Uterus (tissue), 4 donors: ENCODE data around the gene LBP. TPM values are rescaled to one million over a fixed set of nuclear protein-coding genes. Genes with fewer than 3 reads are reported as not detected.
"Not testable (repeated sequence)": the region's sequence is repeated elsewhere in the genome, so short reads cannot be mapped to it uniquely, and the experiment has no call there.

Experiments
- DNase-seq, 2 donors: peaks; one replicate each; pipeline ENCODE4 v3.0.0-alpha.2; 2019 to 2020
- H3K27ac ChIP-seq, 2 donors: fragments of 200-600 bp; sonication (generic); 1 replicate in 1 of 2; 2 replicates in 1 of 2; pipeline ENCODE4 v1.5.1; 2016 to 2018
- H3K27me3 ChIP-seq, 2 donors: fragments of 200-600 bp; sonication (generic); one replicate each; pipeline ENCODE4 v1.5.1; 2018 to 2019; ENCODE audit warnings: control low read depth in 1 of 2
- H3K36me3 ChIP-seq, 2 donors: fragments of 200-600 bp; sonication (generic); one replicate each; pipeline ENCODE4 v1.5.1; 2019; ENCODE audit warnings: control low read depth in 1 of 2
- H3K4me1 ChIP-seq, 2 donors: fragments of 200-600 bp; sonication (generic); one replicate each; pipeline ENCODE4 v1.5.1; 2018 to 2019; ENCODE audit warnings: control low read depth in 1 of 2
- H3K4me3 ChIP-seq, 2 donors: fragments of 200-600 bp; sonication (generic); 1 replicate in 1 of 2; 2 replicates in 1 of 2; pipeline ENCODE4 v1.5.1; 2018 to 2019; ENCODE audit warnings: mild to moderate bottlenecking in 1 of 2
- H3K9me3 ChIP-seq, 2 donors: fragments of 200-600 bp; sonication (generic); one replicate each; pipeline ENCODE4 v1.5.1; 2019; ENCODE audit warnings: control low read depth in 1 of 2
- POLR2A ChIP-seq, 2 donors: fragments of 450-650 bp; IDR thresholded peaks; one replicate each; pipeline ENCODE4 v1.6.1; 2016; ENCODE audit warnings: antibody characterized with exemption in 2 of 2, mild to moderate bottlenecking in 1 of 2, moderate library complexity in 1 of 2
- intact Hi-C: fragments of 100-400 bp; cut with DNase I; formaldehyde crosslinking; loops from one replicate; pipeline ENCODE4 v1.15.1; 2023; ENCODE audit warnings: low total_unique reads
- total RNA-seq, 4 donors: library from RNA; depleted of rRNA in 3 of 4; stranded (reverse); fragments of >200 nt in 3 of 4; gene quantifications; one replicate each; pipeline versions ENCODE4 v1.1.0 to v1.2.4, GENCODE V29; 2014 to 2023
- TF ChIP-seq, protein P1 (sequence below), 4 experiments: fragments of 200-600 bp in 2 of 4; fragments of 450-650 bp in 2 of 4; sonication (generic) in 2 of 4; IDR thresholded peaks; one replicate each; pipeline ENCODE4 v1.5.1; 2016 to 2019; ENCODE audit warnings: antibody characterized with exemption in 4 of 4, mild to moderate bottlenecking in 2 of 4, moderate library complexity in 1 of 4
- donor health status: DM: yes; HTN: yes; CAD: no.

Gene LBP
- total RNA-seq, 4 donors from 2014 or later, result not detected

- Histone ChIP-seq H3K9me3 (no peaks in the 10 kb centered on the region), H3K27ac (no peak overlapping the region), H3K36me3 (no peaks in the 10 kb centered on the region), H3K4me3 (no peak overlapping the region), H3K27me3 (no peaks in the 10 kb centered on the region), H3K4me1 (no peaks in the 10 kb centered on the region)
- intact Hi-C loops, result no loop called here
- TF ChIP-seq, protein P1, sequence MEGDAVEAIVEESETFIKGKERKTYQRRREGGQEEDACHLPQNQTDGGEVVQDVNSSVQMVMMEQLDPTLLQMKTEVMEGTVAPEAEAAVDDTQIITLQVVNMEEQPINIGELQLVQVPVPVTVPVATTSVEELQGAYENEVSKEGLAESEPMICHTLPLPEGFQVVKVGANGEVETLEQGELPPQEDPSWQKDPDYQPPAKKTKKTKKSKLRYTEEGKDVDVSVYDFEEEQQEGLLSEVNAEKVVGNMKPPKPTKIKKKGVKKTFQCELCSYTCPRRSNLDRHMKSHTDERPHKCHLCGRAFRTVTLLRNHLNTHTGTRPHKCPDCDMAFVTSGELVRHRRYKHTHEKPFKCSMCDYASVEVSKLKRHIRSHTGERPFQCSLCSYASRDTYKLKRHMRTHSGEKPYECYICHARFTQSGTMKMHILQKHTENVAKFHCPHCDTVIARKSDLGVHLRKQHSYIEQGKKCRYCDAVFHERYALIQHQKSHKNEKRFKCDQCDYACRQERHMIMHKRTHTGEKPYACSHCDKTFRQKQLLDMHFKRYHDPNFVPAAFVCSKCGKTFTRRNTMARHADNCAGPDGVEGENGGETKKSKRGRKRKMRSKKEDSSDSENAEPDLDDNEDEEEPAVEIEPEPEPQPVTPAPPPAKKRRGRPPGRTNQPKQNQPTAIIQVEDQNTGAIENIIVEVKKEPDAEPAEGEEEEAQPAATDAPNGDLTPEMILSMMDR (IDR thresholded peaks at IDR 0.05), result no peak
- no peak for TF ChIP-seq POLR2A (IDR thresholded peaks at IDR 0.05)
- no peak for DNase-seq
These were observed 35.2 kb upstream of the LBP start for GRCh38 chr20:38311091-38311490.

DNA sequence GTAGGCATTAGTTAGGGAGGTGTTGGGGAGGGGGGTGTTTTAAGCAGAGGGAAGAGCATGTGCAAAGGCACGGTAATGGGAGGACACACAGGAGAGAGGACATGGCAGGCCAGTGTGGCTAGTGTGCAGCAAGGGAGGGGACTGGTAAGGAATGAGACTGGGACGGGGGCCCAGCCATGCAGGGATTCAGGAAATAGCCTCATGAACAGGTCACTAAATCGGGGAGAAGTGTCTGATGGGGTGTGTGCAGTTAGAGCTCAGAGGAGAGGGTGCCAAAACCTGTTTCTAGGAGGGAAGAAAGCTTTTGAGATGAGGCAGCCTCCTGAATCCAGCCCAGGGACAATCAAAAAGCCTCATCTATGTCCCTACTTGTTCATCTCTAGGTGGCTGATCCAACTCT is 34.8 kb upstream of the LBP start:
- H3K9me3 ChIP-seq, result no peaks in the 10 kb centered on the region
- H3K4me1 ChIP-seq, result no peaks in the 10 kb centered on the region
- no peak for DNase-seq
- TF ChIP-seq, protein P1 (IDR thresholded peaks at IDR 0.05), result no peak
- no peak for TF ChIP-seq POLR2A (IDR thresholded peaks at IDR 0.05)
- no peaks in the 10 kb centered on the region for H3K27me3 ChIP-seq
- no peak overlapping the region for H3K27ac ChIP-seq
- H3K36me3 ChIP-seq, result no peaks in the 10 kb centered on the region
- intact Hi-C loops, result no loop called here
- no peak overlapping the region for H3K4me3 ChIP-seq

- H3K9me3 ChIP-seq, result no peaks in the 10 kb centered on the region
- H3K27ac ChIP-seq, result no peak overlapping the region
- TF ChIP-seq, protein P1 (IDR thresholded peaks at IDR 0.05), result no peak
- no peak for TF ChIP-seq POLR2A (IDR thresholded peaks at IDR 0.05)
- intact Hi-C loops, result no loop called here
- H3K4me1 ChIP-seq, result no peaks in the 10 kb centered on the region
- no peaks in the 10 kb centered on the region for H3K27me3 ChIP-seq
- H3K36me3 ChIP-seq, result no peaks in the 10 kb centered on the region
- no peak overlapping the region for H3K4me3 ChIP-seq
- DNase-seq, result no peak
These were observed 32.6 kb upstream of the LBP start for GRCh38 chr20:38313676-38314075.

GRCh38 chr20:38314350-38314749 is 31.9 kb upstream of the LBP start:
- H3K36me3 ChIP-seq, H3K27me3 ChIP-seq, H3K27ac ChIP-seq, DNase-seq, H3K9me3 ChIP-seq, H3K4me3 ChIP-seq, H3K4me1 ChIP-seq, intact Hi-C loops: not testable (repeated sequence)

- Histone ChIP-seq H3K4me3 (no peak overlapping the region), H3K36me3 (no peaks in the 10 kb centered on the region), H3K9me3 (no peaks in the 10 kb centered on the region), H3K4me1 (no peaks in the 10 kb centered on the region), H3K27me3 (no peaks in the 10 kb centered on the region), H3K27ac (no peak overlapping the region)
- peak in 1 of 2 donors; percentile 26 for DNase-seq
- intact Hi-C loops, result no loop called here
- TF ChIP-seq POLR2A (IDR thresholded peaks at IDR 0.05), result no peak
- TF ChIP-seq, protein P1 (IDR thresholded peaks at IDR 0.05), result no peak
These were observed 30.9 kb upstream of the LBP start for GRCh38 chr20:38315290-38315966.

- no peaks in the 10 kb centered on the region for H3K9me3 ChIP-seq
- no peaks in the 10 kb centered on the region for H3K27me3 ChIP-seq
- no peak for TF ChIP-seq POLR2A (IDR thresholded peaks at IDR 0.05)
- TF ChIP-seq, protein P1 (IDR thresholded peaks at IDR 0.05), result no peak
- H3K4me3 ChIP-seq, result no peak overlapping the region
- intact Hi-C loops, result no loop called here
- DNase-seq, result no peak
- H3K36me3 ChIP-seq, result no peaks in the 10 kb centered on the region
- H3K27ac ChIP-seq, result no peak overlapping the region
- no peaks in the 10 kb centered on the region for H3K4me1 ChIP-seq
These were observed 29.9 kb upstream of the LBP start for GRCh38 chr20:38316341-38316740.
